Stimulated activated CD4-positive, alpha-beta T cell treated with anti-CD3 and anti-CD28 coated beads, Interleukin-2, amount 100 ng/mL, for 24 hours (primary cell): ENCODE results near the gene DNAJA1.
A peak's percentile ranks its signal among the peaks of the same experiment; 100 is the strongest.
"Not testable (repeated sequence)": the region's sequence is repeated elsewhere in the genome, so short reads cannot be mapped to it uniquely, and the experiment has no call there.

Experiments
- DNase-seq, 2 donors: peaks; one replicate each; pipeline ENCODE4 v3.0.0-alpha.2; 2020

The DNAJA1 gene

DNA sequence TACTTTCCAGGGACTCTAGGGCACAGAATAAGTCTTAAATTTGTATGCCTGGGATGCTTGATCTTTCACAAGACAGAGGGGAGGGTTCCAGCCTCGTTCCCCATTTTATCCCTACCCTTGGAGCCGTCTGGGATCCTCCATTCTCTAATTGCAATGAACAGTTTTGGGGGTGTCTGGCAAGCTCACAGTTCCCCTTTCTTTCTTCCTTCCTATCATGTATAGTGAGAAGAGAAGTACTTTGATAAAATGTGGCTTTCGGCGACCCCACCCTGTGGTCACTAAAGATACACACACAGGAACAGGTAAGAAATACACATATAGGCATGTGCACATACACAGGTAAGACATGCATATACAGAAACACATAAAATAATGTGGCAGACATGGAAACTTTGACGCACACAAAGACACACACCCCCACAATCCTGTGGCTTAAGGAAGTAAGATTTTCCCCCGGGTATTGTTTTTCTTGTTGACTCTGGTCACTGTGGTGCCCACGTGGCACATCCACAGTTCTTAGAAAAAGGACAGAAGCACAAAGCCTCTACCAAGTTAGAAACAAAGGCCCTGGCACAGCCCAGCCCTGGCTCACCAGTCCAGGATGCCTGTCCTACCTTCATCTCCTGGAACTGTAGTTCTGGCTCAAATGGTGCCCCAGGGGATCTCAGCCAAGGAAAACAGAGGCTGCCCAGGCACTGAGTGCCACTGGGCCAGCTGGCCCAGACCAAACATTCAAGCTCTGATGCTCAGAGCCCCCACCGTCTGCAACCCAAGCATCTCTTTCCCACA lies 57.7 kb downstream of the DNAJA1 start:
- DNase-seq, result peak in 1 of 2 donors; percentile 24

DNA sequence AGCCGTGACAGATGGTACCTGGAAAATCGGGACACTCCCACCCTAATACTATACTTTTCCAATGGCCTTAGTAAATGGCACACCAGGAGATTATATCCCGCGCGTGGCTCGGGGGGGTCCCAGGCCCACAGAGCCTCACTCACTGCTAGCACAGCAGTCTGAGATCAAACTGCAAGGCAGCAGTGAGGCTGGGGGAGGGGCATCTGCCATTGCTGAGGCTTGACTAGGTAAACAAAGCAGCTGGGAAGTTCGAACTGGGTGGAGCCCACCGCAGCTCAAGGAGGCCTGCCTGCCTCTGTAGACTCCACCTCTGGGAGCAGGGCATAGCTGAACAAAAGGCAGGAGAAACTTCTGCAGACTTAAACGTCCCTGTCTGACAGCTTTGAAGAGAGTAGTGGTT lies 60.6 kb downstream of the DNAJA1 start:
- DNase-seq, result not testable (repeated sequence)
